ACC112 (cell line): ENCODE results near the gene RNF213.
"Not testable (repeated sequence)": the region's sequence is repeated elsewhere in the genome, so short reads cannot be mapped to it uniquely, and the experiment has no call there.

Experiments used
- H2AFZ ChIP-seq: fragments of 200-600 bp; sonication (generic); one replicate; pipeline ENCODE4 v1.6.0; 2017; ENCODE audit warnings: antibody characterized with exemption, low read length; ENCODE audit not compliant: unreplicated experiment
- H3K27ac ChIP-seq: fragments of 200-600 bp; sonication (generic); 2 replicates; pipeline ENCODE4 v1.5.1; 2014; ENCODE audit warnings: low read depth, mild to moderate bottlenecking, antibody characterized with exemption, low read length, moderate library complexity
- H3K27me3 ChIP-seq: fragments of 200-600 bp; sonication (generic); 2 replicates; pipeline ENCODE4 v1.6.1; 2014; ENCODE audit warnings: mild to moderate bottlenecking, antibody characterized with exemption, low read length, moderate library complexity, mixed read lengths; ENCODE audit not compliant: insufficient read depth
- H3K36me3 ChIP-seq: fragments of 200-600 bp; sonication (generic); 2 replicates; pipeline ENCODE4 v1.6.1; 2016; ENCODE audit warnings: mild to moderate bottlenecking, antibody characterized with exemption, low read length, moderate library complexity, mixed read lengths; ENCODE audit not compliant: insufficient read depth
- H3K4me1 ChIP-seq: fragments of 200-600 bp; sonication (generic); one replicate; pipeline ENCODE4 v1.6.1; 2016; ENCODE audit warnings: low read length, mixed read lengths; ENCODE audit not compliant: insufficient read depth, unreplicated experiment, control insufficient read depth
- H3K4me3 ChIP-seq: fragments of 200-600 bp; sonication (generic); 2 replicates; pipeline ENCODE4 v1.5.1; 2014; ENCODE audit warnings: mild to moderate bottlenecking, low read depth, low read length
- H3K79me2 ChIP-seq: fragments of 200-600 bp; sonication (generic); one replicate; pipeline ENCODE4 v1.6.0; 2016; ENCODE audit warnings: low read length; ENCODE audit not compliant: control insufficient read depth, unreplicated experiment, insufficient read depth

Gene RNF213

DNA sequence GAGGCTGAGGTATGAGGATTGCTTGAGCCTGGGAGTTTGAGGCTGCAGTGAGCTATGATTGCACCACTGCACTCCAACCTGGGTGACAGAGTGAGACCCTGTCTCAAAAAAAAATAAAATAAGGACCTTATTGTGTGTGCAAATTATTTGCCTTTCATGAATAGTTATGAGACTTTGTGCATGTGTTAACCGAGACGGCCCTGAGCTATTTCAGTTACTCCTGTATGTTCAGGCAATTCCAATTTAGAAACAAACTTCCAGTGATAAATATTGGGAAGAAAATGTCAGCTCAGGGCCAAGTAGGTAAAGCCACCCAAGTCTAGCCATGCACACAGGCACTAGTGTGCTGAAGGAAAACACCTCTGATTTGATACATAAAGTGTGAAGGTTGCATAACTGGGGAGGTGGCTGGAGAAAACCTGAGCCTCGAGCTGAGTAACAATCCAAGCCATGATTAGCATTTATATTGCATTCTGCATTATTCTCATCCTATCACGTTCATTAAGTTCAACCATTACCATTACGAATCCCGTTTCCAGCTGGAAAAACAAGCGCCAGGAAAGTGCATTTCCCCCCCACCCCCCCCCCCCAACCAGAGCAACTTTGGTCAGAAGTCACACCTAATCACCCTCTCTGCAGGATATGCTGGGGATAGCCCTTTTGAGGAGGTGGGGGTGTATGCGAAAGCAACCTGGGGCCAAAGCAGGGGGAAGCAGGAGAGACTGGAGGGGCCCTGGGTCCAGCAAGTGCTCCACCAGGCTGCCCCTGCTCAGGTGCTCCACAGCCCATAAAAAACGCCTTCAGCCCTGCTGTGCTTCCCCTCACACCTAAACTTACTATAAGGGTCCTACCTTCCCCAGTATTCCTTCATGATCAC is 135.7 kb downstream of the RNF213 start:
- H3K27me3 ChIP-seq: no peaks in the 10 kb centered on the region
- H3K4me3 ChIP-seq: no peak overlapping the region
- peaks cover 20% of the 10 kb centered on the region for H3K36me3 ChIP-seq
- H3K79me2 ChIP-seq: no peaks in the 10 kb centered on the region
- H3K27ac ChIP-seq: no peak overlapping the region
- H3K4me1 ChIP-seq: no peaks in the 10 kb centered on the region
- no peak overlapping the region for H2AFZ ChIP-seq

- Histone ChIP-seq H3K27me3 (no peaks in the 10 kb centered on the region), H3K4me3 (no peak overlapping the region), H2AFZ (no peak overlapping the region), H3K36me3 (peaks cover 20% of the 10 kb centered on the region), H3K4me1 (no peaks in the 10 kb centered on the region), H3K27ac (no peak overlapping the region), H3K79me2 (no peaks in the 10 kb centered on the region)
Measured at GRCh38 chr17:80397034-80397387, 136.4 kb downstream of the RNF213 start.

DNA sequence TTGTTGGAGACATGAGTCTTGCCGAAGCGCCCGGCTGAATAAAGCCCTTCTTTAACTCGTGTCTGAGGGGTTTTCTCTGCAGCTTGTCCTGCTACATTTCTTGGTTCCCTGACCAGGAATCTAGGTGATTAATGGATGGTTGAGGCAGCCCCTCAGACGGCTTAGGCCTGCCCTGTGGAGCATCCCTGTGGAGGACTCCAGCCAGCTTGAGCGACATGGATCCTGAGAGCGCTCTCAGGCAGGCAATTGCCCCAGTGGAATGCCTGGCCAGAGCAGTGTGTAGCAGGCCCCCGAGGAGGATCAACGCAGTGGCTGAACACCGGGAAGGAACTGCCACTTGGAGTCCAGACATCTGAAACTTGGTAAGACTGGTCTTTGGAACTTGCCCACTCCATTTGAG is 137.0 kb downstream of the RNF213 start:
- Histone ChIP-seq H2AFZ (no peak overlapping the region), H3K4me3 (no peak overlapping the region), H3K27ac (no peak overlapping the region), H3K79me2 (no peaks in the 10 kb centered on the region), H3K4me1 (no peaks in the 10 kb centered on the region), H3K36me3 (peaks cover 20% of the 10 kb centered on the region), H3K27me3 (no peaks in the 10 kb centered on the region)

DNA sequence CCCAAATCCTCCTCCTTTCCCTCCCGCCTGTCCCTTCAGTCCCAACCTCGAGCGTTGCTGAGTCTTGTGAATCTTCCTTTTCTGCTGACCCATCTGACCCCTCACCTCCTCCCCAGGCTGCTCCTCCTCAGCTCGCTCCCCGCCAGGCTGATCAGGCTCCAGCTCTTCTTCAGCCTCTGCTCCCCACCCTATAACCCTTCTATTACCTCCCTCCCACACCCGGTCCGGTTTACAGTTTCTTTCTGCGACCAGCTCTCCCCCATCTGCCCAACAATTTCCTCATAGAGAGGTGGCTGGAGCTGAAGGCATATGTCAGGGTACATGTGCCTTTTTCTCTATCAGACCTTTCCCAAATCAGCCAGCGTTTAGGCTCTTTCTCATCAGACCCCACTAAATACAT is 140.4 kb downstream of the RNF213 start:
- not testable (repeated sequence) for H3K4me1 ChIP-seq, H3K27ac ChIP-seq, H3K36me3 ChIP-seq, H3K79me2 ChIP-seq, H3K27me3 ChIP-seq, H2AFZ ChIP-seq, H3K4me3 ChIP-seq

DNA sequence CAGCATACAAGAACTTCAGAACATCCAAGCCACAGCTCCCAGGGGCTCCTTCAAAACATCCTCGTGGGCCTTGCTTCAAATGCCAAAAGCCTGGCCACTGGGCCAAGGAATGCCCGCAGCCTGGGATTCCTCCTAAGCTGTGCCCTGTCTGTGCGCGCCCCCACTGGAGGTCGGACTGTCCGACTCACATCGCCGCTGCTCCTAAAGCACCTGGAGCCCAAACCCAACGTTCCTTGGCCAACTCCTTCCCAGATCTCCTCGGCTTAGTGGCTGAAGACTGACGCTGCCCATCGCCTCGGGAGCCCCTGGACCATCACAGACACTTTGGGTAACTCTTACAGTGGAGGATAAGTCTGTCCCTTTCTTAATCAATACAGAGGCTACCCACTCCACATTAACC is 141.4 kb downstream of the RNF213 start:
- not testable (repeated sequence) for H3K4me3 ChIP-seq, H3K4me1 ChIP-seq, H3K27ac ChIP-seq, H3K27me3 ChIP-seq, H3K36me3 ChIP-seq, H2AFZ ChIP-seq, H3K79me2 ChIP-seq

- H3K4me3 ChIP-seq: no peak overlapping the region
- H3K27ac ChIP-seq: no peak overlapping the region
- no peaks in the 10 kb centered on the region for H3K4me1 ChIP-seq
- H3K36me3 ChIP-seq: no peaks in the 10 kb centered on the region
- no peaks in the 10 kb centered on the region for H3K27me3 ChIP-seq
- H2AFZ ChIP-seq: no peak overlapping the region
- no peaks in the 10 kb centered on the region for H3K79me2 ChIP-seq
Measured at GRCh38 chr17:80402959-80403358, 142.3 kb downstream of the RNF213 start.

DNA sequence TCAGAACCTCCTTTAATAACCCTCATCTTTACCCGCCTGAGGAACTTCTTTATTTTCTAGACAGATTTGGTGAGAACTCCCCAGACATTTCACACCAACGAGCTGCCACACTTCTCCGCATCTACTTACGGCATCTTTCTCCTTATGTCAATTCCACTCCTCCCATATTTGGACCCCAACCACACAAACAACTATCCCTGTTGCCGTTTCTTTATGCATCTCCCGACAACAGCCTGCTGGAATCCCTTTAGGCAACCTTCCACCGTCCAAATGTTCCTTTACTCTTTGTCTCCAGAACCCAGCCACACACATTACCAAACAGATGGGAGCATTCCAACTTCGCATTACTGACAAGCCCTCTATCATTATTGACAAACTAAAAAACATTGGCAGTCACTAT is 145.5 kb downstream of the RNF213 start:
- Histone ChIP-seq H3K27ac (no peak overlapping the region), H3K4me3 (no peak overlapping the region), H3K36me3 (no peaks in the 10 kb centered on the region), H3K4me1 (no peaks in the 10 kb centered on the region), H3K79me2 (no peaks in the 10 kb centered on the region), H3K27me3 (no peaks in the 10 kb centered on the region), H2AFZ (no peak overlapping the region)

DNA sequence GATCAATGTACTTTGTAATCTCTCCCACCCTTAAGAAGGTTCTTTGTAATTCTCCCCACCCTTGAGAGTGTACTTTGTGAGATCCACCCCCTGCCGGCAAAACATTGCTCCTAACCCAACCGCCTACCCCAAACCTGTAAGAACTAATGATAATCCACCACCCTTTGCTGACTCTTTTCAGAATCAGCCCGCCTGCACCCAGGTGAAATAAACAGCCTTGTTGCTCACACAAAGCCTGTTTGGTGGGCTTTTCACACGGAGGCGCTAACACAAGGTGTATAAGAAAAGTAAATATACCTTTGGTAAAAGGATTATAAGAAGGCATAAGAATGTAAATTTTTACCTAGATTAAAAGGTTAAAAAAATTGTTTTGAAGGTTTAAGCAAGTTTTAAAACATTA is 147.3 kb downstream of the RNF213 start:
- H2AFZ ChIP-seq, H3K4me3 ChIP-seq, H3K4me1 ChIP-seq, H3K36me3 ChIP-seq, H3K27me3 ChIP-seq, H3K79me2 ChIP-seq, H3K27ac ChIP-seq: not testable (repeated sequence)

DNA sequence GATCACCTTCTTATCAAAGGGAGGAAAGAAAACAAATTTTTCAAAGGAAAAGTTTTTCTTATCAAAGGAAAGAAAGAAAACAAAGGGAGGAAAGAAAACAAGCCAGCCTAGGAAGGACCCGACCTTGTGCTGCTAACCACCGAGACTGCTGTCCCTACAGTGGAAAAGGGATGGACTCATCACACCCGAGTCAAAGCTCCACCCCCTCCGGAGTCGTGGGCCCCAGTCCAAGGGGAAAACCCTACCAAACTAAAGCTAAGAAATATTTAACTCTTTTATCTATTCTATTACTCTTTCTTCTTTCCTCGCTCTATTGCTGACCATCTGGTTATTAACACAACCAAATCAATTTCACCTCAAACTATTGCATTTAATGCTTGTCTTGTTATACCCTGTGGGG is 148.2 kb downstream of the RNF213 start:
- Histone ChIP-seq H3K4me1 (peaks cover 2% of the 10 kb centered on the region), H3K27me3 (no peaks in the 10 kb centered on the region), H3K27ac (no peak overlapping the region), H3K4me3 (no peak overlapping the region), H3K36me3 (no peaks in the 10 kb centered on the region), H3K79me2 (no peaks in the 10 kb centered on the region), H2AFZ (no peak overlapping the region)

- Histone ChIP-seq H3K4me1 (peaks cover 6% of the 10 kb centered on the region), H2AFZ (no peak overlapping the region), H3K27me3 (no peaks in the 10 kb centered on the region), H3K36me3 (no peaks in the 10 kb centered on the region), H3K27ac (no peak overlapping the region), H3K79me2 (no peaks in the 10 kb centered on the region), H3K4me3 (no peak overlapping the region)
Measured at GRCh38 chr17:80409626-80410025, 149.0 kb downstream of the RNF213 start.

- not testable (repeated sequence) for H2AFZ ChIP-seq, H3K79me2 ChIP-seq, H3K4me3 ChIP-seq, H3K36me3 ChIP-seq, H3K27me3 ChIP-seq, H3K27ac ChIP-seq, H3K4me1 ChIP-seq
Measured at GRCh38 chr17:80410441-80411087, 149.9 kb downstream of the RNF213 start.
